GM21447 (cell line): ENCODE data around the gene AGTR2.
"Not testable (repeated sequence)": the region's sequence is repeated elsewhere in the genome, so short reads cannot be mapped to it uniquely, and the experiment has no call there.

Experiments
- ATAC-seq: cut with Tn5 transposase; IDR thresholded peaks from one replicate; pipeline ENCODE4 v1.9.1; 2021; ENCODE audit not compliant: unreplicated experiment

The AGTR2 gene, protein sequence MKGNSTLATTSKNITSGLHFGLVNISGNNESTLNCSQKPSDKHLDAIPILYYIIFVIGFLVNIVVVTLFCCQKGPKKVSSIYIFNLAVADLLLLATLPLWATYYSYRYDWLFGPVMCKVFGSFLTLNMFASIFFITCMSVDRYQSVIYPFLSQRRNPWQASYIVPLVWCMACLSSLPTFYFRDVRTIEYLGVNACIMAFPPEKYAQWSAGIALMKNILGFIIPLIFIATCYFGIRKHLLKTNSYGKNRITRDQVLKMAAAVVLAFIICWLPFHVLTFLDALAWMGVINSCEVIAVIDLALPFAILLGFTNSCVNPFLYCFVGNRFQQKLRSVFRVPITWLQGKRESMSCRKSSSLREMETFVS

DNA sequence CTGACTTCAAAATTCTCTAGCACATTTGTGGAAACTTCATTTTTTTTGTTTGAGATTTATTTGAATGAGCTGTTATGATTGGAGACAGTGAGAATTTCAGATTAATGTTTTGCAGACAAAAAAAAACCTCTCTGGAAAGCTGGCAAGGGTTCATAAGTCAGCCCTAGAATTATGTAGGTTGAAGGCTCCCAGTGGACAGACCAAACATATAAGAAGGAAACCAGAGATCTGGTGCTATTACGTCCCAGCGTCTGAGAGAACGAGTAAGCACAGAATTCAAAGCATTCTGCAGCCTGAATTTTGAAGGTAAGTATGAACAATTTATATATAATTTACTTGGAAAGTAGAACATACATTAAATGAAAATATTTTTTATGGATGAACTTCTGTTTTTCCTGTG is at the start of gene AGTR2:
AGTR2 (plus strand) TSS at position 234 of the 400 bp plus-strand sequence. CDS start 1,537 bp downstream, outside the sequence.
- ATAC-seq, result no peak

DNA sequence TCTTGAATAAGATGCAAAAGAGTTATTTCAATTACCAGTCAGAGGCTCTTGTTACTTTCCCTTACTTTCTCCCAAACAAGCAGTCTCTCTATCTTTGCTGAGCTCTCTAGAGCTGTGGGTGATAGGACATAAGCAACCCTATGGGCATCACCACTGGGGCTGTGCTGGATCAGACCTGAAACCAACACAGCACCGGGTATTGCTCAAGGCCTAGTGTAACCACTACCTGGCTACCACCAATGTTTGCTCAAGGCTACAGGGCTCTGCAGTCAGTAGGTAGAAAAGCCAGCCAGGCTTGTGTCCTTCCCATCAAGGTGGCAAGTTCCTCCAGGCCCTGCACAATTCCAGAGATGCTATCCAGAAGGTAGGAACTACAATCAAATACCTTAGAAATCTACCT is 35.3 kb upstream of the AGTR2 start:
- no peak for ATAC-seq

DNA sequence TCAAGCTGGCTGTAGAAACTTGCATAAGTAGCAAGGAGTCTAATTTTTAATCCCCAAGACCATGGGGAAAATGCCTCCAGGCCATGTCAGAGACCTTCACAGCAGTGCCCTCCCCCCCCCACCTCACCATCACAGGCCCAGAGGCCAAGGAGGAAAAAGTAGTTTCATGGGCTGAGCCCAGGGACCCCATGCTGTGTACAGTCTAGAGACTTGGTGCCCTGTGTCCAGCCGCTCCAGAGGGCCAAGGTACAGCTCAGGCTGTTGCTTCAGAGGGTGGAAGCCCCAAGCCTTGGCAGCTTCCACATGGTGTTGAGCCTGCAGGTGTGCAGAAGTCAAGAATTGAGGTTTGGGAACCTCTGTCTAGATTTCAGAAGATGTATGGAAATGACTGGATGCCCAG is 29.3 kb upstream of the AGTR2 start:
- ATAC-seq, result not testable (repeated sequence)

DNA sequence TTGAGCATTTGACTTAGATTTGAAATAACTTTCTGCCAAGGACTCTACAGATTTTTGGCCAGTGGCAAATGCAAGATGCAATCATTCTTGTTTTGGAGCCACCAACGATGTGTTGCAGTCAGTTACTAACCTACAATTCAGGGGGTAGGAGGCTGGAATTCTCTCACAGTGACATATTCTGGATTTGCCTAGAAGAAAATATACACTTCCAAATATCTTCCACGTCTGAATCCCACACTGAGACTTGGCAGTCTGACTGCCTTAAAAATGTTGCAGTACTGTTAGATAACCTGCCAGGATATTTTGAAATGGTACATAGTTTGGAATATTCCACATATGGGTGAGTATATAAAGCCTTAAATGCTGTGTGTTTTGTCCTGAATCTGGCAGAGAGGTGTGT is 27.6 kb upstream of the AGTR2 start:
- no peak for ATAC-seq

DNA sequence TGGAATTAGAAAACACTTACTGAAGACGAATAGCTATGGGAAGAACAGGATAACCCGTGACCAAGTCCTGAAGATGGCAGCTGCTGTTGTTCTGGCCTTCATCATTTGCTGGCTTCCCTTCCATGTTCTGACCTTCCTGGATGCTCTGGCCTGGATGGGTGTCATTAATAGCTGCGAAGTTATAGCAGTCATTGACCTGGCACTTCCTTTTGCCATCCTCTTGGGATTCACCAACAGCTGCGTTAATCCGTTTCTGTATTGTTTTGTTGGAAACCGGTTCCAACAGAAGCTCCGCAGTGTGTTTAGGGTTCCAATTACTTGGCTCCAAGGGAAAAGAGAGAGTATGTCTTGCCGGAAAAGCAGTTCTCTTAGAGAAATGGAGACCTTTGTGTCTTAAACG is 2.4 kb downstream of the AGTR2 start:
- ATAC-seq, result no peak

DNA sequence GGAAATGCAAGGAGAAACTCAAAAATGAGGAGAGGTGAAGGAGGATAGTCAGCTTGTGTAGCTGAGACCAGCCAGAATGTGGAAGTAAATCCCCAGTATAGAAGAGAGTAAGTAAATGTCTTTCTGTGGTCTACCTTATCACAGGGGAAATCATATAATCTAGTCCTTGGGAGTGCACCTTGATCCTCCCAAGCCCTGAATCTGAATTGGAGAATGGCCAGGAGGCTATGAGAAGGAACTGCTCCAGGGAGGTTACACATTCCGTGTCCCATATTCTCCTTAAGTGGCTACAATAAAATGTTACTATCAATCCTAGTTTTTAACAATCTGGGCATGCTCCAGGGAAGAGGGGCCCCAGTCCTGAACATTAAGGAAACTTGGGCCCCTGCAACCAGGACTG is 10.8 kb downstream of the AGTR2 start:
- ATAC-seq, result no peak

DNA sequence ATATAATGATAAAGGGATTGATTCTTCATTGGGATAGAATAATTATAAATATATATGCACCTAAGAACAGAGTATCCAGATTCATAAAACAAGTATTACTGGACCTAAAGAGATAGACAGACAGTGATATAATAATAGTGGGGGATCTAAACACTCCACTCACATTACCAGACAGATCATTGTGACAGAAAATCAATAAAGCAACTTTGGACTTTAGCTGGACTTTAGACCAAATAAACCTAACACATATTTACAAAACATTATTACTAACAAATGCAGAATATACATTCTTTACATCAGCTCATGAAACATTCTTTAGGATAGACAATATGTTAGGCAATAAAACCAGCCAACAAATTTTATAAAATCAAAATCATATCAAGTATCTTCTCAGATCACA is 14.6 kb downstream of the AGTR2 start:
- no peak for ATAC-seq

DNA sequence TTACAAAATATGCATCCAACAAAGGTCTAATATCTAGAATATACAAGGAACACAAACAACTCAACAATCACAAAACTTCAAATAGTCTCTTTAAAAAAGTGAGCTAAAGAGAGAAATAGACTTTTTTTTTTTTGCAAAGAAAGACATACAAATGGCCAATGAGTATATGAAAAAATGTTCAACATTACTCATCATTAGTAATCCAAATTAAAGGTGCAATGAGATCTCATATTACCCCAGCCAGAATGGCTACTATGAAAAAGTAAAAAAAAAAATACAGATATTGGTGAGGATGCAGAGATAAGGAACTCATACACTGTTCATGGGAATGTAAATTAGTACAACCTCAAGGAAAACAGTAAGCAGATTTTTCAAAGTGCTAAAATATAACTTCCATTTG is 24.1 kb downstream of the AGTR2 start:
- no peak for ATAC-seq

DNA sequence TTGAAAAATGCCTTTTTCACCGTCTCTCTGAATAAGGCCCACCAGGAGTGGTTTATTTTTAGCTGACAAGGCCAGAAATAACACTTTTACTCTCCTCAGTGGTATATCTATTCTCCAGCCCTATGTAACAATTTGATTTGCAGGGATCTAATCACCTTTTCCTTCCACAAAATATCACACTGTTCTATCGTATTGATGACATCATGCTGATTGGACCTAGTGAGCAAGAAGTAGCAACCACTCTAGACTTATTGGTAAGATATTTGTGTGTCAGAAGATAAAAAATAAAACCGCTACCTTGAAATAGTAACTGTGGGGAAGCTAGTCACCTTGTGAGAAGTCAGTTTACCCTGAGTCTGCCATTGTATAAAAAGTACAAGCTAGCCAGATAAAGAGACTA is 27.7 kb downstream of the AGTR2 start:
- ATAC-seq, result no peak

DNA sequence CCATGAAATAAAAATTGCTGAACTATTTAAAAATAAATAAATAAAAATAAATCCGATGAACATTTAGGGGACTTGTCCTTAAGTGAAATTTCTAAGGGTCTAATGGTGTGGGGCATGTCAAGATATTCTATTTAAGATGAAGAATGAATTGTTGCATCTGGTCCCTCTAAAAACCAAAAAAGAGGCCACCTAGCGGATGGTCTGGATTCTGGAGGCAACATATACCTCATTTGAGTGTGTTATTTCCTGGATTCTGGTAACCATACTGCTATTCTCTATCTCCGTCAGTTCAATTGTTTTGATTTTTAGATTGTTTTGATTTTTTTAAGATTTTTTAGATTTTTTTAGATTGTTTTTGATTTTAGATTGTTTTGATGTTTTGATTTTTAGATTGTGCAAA is 28.3 kb downstream of the AGTR2 start:
- no peak for ATAC-seq

DNA sequence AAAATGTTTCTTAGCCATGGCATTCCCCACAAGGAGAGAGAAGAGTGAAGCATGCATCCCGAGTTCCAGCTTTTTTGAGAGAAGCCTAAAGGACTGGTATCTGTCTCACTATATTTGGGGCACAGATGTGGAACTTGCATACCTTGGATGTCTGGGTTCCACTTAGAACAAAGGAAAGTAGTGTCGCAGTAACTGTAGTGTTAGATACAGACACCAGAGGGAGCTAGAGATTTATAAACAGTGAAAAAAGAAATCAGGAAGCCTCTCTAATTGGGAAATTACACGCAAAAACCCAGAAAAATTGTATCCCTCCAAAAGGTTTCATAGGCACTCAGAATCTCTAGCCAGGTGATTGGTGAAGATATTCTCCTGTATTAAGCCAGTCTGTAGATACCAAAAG is 34.4 kb downstream of the AGTR2 start:
- ATAC-seq, result no peak

DNA sequence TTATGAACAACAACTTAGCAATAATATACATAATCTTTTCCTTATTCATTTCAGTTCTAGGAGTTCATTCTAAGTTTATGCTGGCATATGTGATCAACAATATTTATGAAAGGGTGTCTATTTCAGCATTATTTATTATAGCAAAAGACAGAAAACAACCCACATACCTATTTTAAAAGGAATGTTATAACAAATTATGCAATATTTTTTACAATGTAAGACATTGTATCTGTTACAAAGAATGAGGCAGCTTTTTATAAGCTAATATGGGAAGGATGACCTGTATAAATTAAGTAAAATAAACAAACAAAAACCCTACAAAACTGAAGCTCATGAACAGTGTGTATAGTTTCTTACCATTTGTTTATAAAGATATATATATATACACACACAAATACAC is 42.7 kb downstream of the AGTR2 start:
- ATAC-seq, result no peak

DNA sequence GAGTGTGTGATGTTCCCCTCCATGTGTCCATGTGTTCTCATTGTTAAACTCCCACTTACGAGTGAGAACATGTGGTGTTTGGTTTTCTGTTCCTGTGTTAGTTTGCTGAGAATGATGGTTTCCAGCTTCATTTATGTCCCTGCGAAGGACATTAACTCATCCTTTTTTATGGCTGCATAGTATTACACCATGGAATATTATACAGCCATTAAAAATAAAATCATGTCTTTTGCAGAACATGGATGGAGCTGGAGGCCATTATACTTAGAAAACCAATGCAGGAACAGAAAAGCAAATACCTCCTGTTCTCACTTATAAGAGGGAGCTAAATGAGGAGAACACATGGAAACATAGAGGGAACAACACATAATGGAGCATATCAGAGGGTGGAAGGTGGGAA is 46.5 kb downstream of the AGTR2 start:
- not testable (repeated sequence) for ATAC-seq
